WTC11 (cell line): ENCODE results near the gene EBF3. TPM values are rescaled to one million over a fixed set of nuclear protein-coding genes. Genes with fewer than 3 reads are reported as not detected.

ENCODE experiments used
- ATAC-seq: fragments of 200-7000 bp; cut with Tn5 transposase; 2 replicates; pipeline ENCODE4 v1.10.0; 2021; ENCODE audit warnings: mild to moderate bottlenecking, moderate library complexity
- CTCF ChIA-PET: fragments of 300-600 bp; sonication (Branson Sonifier 250); formaldehyde crosslinking; loops from one replicate; lab custom pipeline; 2021; ENCODE audit warnings: antibody characterized with exemption; lab: Charles Lee
- POLR2A ChIA-PET: fragments of 350-600 bp; sonication (Branson Sonifier 250); formaldehyde crosslinking; loops from one replicate; lab custom pipeline; 2021; ENCODE audit warnings: antibody characterized with exemption; lab: Charles Lee
- DNase-seq: peaks from one replicate; pipeline ENCODE4 v3.0.0; 2021; ENCODE audit warnings: low spot score
- H3K27ac Mint-ChIP-seq: 2 replicates; pipeline ENCODE4 v1.8.0; 2021; ENCODE audit warnings: mixed read lengths
- H3K27me3 Mint-ChIP-seq: 2 replicates; pipeline ENCODE4 v1.8.0; 2021; ENCODE audit warnings: low read depth, mild to moderate bottlenecking, moderate library complexity, mixed read lengths
- H3K36me3 Mint-ChIP-seq: 2 replicates; pipeline ENCODE4 v1.8.0; 2021; ENCODE audit warnings: mixed read lengths
- H3K4me1 Mint-ChIP-seq: 2 replicates; pipeline ENCODE4 v1.8.0; 2022; ENCODE audit warnings: mixed read lengths
- H3K4me3 Mint-ChIP-seq: 2 replicates; pipeline ENCODE4 v1.8.0; 2021; ENCODE audit warnings: mild to moderate bottlenecking, moderate library complexity, mixed read lengths
- H3K9me3 Mint-ChIP-seq: 2 replicates; pipeline ENCODE4 v1.8.0; 2021; ENCODE audit warnings: mixed read lengths
- CREB1 ChIP-seq: sonication (generic); formaldehyde crosslinking; IDR thresholded peaks from 2 replicates; pipeline ENCODE4 v1.8.0; 2023; ENCODE audit warnings: mild to moderate bottlenecking, missing genetic modification reagents
- E2F1 ChIP-seq: sonication (generic); formaldehyde crosslinking; IDR thresholded peaks from 2 replicates; pipeline ENCODE4 v1.8.0; 2022; ENCODE audit warnings: mild to moderate bottlenecking, missing genetic modification reagents
- E2F4 ChIP-seq: sonication (generic); formaldehyde crosslinking; IDR thresholded peaks from 2 replicates; pipeline ENCODE4 v1.8.1; 2022; ENCODE audit warnings: low read depth, mild to moderate bottlenecking, moderate library complexity, missing genetic modification reagents, borderline replicate concordance
- FOXJ3 ChIP-seq: sonication (generic); formaldehyde crosslinking; IDR thresholded peaks from 2 replicates; pipeline ENCODE4 v1.9.0; 2021; ENCODE audit warnings: missing genetic modification reagents, mild to moderate bottlenecking, borderline replicate concordance
- FOXP4 ChIP-seq: sonication (generic); formaldehyde crosslinking; IDR thresholded peaks from 2 replicates; pipeline ENCODE4 v1.8.0; 2022; ENCODE audit warnings: mild to moderate bottlenecking, missing genetic modification reagents
- JUN ChIP-seq: sonication (generic); formaldehyde crosslinking; IDR thresholded peaks from 2 replicates; pipeline ENCODE4 v1.8.0; 2023; ENCODE audit warnings: mild to moderate bottlenecking, missing genetic modification reagents
- KAT7 ChIP-seq: sonication (generic); formaldehyde crosslinking; IDR thresholded peaks from 2 replicates; pipeline ENCODE4 v1.8.1; 2023; ENCODE audit warnings: missing genetic modification reagents, mild to moderate bottlenecking, borderline replicate concordance
- NR1H2 ChIP-seq: sonication (generic); formaldehyde crosslinking; IDR thresholded peaks from 2 replicates; pipeline ENCODE4 v1.9.0; 2021; ENCODE audit warnings: mild to moderate bottlenecking, moderate library complexity, missing genetic modification reagents
- NR3C1 ChIP-seq: sonication (generic); formaldehyde crosslinking; conservative IDR thresholded peaks from 2 replicates; pipeline ENCODE4 v1.8.1; 2023; ENCODE audit warnings: low read depth, mild to moderate bottlenecking, missing genetic modification reagents
- PRDM15 ChIP-seq: sonication (generic); formaldehyde crosslinking; IDR thresholded peaks from 2 replicates; pipeline ENCODE4 v1.8.0; 2022; ENCODE audit warnings: missing genetic modification reagents
- PRRX2 ChIP-seq: fragments of 250-450 bp; sonication (Bioruptor Pico); IDR thresholded peaks from 2 replicates; pipeline ENCODE4 v1.8.0; 2021; ENCODE audit warnings: mild to moderate bottlenecking
- RORB ChIP-seq: fragments of 250-450 bp; sonication (Bioruptor Pico); IDR thresholded peaks from 2 replicates; pipeline ENCODE4 v1.9.0; 2021; ENCODE audit warnings: mild to moderate bottlenecking
- SP1 ChIP-seq: sonication (generic); formaldehyde crosslinking; conservative IDR thresholded peaks from 2 replicates; pipeline ENCODE4 v1.8.1; 2022; ENCODE audit warnings: missing genetic modification reagents
- STAT6 ChIP-seq: sonication (generic); formaldehyde crosslinking; conservative IDR thresholded peaks from 2 replicates; pipeline ENCODE4 v1.8.1; 2023; ENCODE audit warnings: mild to moderate bottlenecking, low read depth, missing genetic modification reagents, moderate library complexity
- ZNF121 ChIP-seq: sonication (generic); formaldehyde crosslinking; IDR thresholded peaks from 2 replicates; pipeline ENCODE4 v1.8.0; 2023; ENCODE audit warnings: missing genetic modification reagents
- ZNF416 ChIP-seq: fragments of 250-450 bp; sonication (Bioruptor Pico); IDR thresholded peaks from 2 replicates; pipeline ENCODE4 v1.9.0; 2021; ENCODE audit warnings: mild to moderate bottlenecking, inconsistent platforms
- total RNA-seq: library from RNA; stranded (reverse); gene quantifications from 3 replicates; pipeline ENCODE4 v1.2.3, GENCODE V29; 2021
- TF ChIP-seq, protein P1 (sequence below): sonication (generic); formaldehyde crosslinking; IDR thresholded peaks from 2 replicates; pipeline ENCODE4 v1.8.1; 2023; ENCODE audit warnings: mild to moderate bottlenecking, missing genetic modification reagents, borderline replicate concordance
- TF ChIP-seq, protein P2 (sequence below): sonication (generic); formaldehyde crosslinking; IDR thresholded peaks from 2 replicates; pipeline ENCODE4 v1.8.1; 2022; ENCODE audit warnings: missing genetic modification reagents, borderline replicate concordance
- TF ChIP-seq, protein P3 (sequence below): sonication (generic); formaldehyde crosslinking; IDR thresholded peaks from 2 replicates; pipeline ENCODE4 v1.8.0; 2023; ENCODE audit warnings: missing genetic modification reagents

EBF3 gene
- total RNA-seq, 1 experiment from 2014 or later = 1.2 TPM

DNA sequence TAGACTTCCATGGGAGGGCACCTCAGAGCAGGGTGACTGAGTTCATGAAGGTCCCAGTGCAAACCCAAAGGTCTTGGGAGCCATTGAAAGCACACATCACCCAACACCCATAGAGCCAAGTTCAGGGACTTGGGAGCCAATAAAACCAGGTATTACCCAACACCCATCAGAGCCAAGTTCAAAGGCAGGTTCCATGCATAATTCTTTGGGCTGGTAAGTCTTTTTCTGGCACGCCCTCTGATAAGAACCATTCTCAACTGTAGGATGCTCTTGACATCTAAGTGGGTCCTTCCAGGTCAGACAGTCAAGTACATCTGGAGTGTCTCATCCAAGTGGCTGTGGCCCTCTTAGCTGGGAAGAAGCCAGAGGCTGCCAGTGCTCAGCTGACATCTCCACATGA, 63.2 kb downstream of the EBF3 start:
- no peak for DNase-seq
- no peak overlapping the region for H3K27ac Mint-ChIP-seq
- peaks cover 62% of the 10 kb centered on the region for H3K4me1 Mint-ChIP-seq
- H3K27me3 Mint-ChIP-seq = peaks cover 59% of the 10 kb centered on the region
- H3K9me3 Mint-ChIP-seq = peaks cover 5% of the 10 kb centered on the region
- H3K36me3 Mint-ChIP-seq = no peaks in the 10 kb centered on the region
- CTCF ChIA-PET = interaction anchor here (0.9 to 2.5 kb wide), 3 partner anchors 12 to 49 kb away, joined by 3 to 16 read pairs (median 3); no protein-coding TSS in a partner anchor
- POLR2A ChIA-PET = no interaction called here
- ATAC-seq = no peak
- no peak overlapping the region for H3K4me3 Mint-ChIP-seq
- no peak for TF ChIP-seq KAT7 (CRISPR knock-in tag)
- TF ChIP-seq STAT6 (CRISPR knock-in tag) = no peak
- TF ChIP-seq JUN (CRISPR knock-in tag) = no peak
- no peak for TF ChIP-seq FOXJ3 (CRISPR knock-in tag)
- TF ChIP-seq SP1 (CRISPR knock-in tag) = no peak
- no peak for TF ChIP-seq FOXP4 (CRISPR knock-in tag)
- TF ChIP-seq ZNF121 (CRISPR knock-in tag) = no peak
- no peak for TF ChIP-seq CREB1 (CRISPR knock-in tag)
- TF ChIP-seq RORB (CRISPR knock-in tag) = no peak
- TF ChIP-seq, protein P1, sequence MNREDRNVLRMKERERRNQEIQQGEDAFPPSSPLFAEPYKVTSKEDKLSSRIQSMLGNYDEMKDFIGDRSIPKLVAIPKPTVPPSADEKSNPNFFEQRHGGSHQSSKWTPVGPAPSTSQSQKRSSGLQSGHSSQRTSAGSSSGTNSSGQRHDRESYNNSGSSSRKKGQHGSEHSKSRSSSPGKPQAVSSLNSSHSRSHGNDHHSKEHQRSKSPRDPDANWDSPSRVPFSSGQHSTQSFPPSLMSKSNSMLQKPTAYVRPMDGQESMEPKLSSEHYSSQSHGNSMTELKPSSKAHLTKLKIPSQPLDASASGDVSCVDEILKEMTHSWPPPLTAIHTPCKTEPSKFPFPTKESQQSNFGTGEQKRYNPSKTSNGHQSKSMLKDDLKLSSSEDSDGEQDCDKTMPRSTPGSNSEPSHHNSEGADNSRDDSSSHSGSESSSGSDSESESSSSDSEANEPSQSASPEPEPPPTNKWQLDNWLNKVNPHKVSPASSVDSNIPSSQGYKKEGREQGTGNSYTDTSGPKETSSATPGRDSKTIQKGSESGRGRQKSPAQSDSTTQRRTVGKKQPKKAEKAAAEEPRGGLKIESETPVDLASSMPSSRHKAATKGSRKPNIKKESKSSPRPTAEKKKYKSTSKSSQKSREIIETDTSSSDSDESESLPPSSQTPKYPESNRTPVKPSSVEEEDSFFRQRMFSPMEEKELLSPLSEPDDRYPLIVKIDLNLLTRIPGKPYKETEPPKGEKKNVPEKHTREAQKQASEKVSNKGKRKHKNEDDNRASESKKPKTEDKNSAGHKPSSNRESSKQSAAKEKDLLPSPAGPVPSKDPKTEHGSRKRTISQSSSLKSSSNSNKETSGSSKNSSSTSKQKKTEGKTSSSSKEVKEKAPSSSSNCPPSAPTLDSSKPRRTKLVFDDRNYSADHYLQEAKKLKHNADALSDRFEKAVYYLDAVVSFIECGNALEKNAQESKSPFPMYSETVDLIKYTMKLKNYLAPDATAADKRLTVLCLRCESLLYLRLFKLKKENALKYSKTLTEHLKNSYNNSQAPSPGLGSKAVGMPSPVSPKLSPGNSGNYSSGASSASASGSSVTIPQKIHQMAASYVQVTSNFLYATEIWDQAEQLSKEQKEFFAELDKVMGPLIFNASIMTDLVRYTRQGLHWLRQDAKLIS = no peak
- TF ChIP-seq ZNF416 (CRISPR knock-in tag) = no peak
- TF ChIP-seq PRRX2 (CRISPR knock-in tag) = no peak
- TF ChIP-seq, protein P2, sequence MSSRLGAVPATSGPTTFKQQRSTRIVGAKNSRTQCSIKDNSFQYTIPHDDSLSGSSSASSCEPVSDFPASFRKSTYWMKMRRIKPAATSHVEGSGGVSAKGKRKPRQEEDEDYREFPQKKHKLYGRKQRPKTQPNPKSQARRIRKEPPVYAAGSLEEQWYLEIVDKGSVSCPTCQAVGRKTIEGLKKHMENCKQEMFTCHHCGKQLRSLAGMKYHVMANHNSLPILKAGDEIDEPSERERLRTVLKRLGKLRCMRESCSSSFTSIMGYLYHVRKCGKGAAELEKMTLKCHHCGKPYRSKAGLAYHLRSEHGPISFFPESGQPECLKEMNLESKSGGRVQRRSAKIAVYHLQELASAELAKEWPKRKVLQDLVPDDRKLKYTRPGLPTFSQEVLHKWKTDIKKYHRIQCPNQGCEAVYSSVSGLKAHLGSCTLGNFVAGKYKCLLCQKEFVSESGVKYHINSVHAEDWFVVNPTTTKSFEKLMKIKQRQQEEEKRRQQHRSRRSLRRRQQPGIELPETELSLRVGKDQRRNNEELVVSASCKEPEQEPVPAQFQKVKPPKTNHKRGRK (CRISPR knock-in tag) = no peak
- TF ChIP-seq, protein P3, sequence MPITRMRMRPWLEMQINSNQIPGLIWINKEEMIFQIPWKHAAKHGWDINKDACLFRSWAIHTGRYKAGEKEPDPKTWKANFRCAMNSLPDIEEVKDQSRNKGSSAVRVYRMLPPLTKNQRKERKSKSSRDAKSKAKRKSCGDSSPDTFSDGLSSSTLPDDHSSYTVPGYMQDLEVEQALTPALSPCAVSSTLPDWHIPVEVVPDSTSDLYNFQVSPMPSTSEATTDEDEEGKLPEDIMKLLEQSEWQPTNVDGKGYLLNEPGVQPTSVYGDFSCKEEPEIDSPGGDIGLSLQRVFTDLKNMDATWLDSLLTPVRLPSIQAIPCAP (CRISPR knock-in tag) = no peak
- no peak for TF ChIP-seq E2F1 (CRISPR knock-in tag)
- TF ChIP-seq NR1H2 (CRISPR knock-in tag) = no peak
- TF ChIP-seq NR3C1 (CRISPR knock-in tag) = no peak
- no peak for TF ChIP-seq E2F4 (CRISPR knock-in tag)
- no peak for TF ChIP-seq PRDM15 (CRISPR knock-in tag)
